GM11168 (cell line): Measurements from ENCODE around the gene LCTL.

ENCODE experiments used
- in situ Hi-C: fragments of 300-500 bp; cut with MboI; formaldehyde crosslinking; loops from one replicate; pipeline ENCODE4 v1.12.0; 2022; ENCODE audit warnings: low sequenced_read_pairs; ENCODE audit not compliant: unreplicated experiment

Gene LCTL, protein sequence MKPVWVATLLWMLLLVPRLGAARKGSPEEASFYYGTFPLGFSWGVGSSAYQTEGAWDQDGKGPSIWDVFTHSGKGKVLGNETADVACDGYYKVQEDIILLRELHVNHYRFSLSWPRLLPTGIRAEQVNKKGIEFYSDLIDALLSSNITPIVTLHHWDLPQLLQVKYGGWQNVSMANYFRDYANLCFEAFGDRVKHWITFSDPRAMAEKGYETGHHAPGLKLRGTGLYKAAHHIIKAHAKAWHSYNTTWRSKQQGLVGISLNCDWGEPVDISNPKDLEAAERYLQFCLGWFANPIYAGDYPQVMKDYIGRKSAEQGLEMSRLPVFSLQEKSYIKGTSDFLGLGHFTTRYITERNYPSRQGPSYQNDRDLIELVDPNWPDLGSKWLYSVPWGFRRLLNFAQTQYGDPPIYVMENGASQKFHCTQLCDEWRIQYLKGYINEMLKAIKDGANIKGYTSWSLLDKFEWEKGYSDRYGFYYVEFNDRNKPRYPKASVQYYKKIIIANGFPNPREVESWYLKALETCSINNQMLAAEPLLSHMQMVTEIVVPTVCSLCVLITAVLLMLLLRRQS

DNA sequence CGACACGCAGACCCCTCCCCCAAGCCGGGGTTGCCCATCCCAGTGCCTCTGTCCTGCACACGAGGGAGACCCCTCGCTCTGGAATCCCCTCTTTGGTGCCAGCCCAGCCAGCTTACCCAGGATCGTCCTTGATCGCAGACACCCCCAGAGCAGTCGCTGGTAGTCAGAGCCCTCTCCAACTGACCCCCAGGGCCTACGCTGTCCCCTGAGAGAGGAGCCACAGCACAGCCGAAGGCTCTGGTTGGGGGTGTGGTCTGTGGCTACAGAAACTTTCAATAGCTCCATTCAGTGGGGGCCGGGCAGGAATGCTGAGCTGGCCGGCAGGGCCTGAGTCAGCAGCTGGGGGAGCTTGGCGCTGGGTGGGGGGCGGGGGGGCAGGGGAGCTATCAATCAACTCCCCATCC is at the start of gene LCTL:
Gene LCTL (minus strand): TSS at position 258 of the 404 bp plus-strand sequence. CDS start 633 bp downstream, outside the sequence.
- in situ Hi-C loops: no loop called here

DNA sequence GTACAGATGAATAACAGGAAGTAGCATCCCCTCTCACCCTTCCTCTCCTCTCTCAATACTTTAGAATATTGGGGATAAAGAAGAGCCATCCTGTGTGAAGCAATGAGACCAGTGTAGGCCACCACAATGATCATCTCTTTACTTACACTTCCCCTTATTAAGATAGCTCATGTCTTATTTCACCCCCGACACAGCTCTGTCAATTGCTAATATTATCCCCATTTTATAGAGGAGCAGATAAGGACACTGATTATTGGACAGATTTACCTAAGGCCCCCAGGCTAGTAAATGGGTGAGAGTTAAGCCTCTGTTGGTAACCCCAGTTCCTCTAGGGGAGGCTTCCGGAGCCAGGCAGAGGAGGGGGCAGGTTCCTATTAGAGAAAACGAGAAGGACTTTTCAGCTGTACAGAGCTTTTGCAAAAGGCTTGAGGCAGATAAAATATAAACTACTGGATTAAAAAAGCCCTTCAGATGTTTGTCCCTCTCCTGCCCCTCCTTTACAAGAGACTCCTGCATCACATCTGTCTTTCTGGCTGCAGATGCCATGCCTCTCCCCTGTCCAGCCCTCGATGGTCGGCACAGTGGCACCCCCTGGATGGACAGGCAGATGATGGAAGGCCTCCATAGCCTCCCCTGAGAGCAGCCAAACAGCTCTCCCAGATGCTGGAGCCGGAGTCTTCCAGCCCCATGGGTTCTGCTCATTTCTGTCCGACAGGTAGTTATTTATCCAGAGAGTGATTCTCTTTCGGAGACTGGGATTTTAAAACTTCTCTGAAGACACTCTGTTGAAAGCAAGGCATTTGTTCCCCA is 49.4 kb upstream of the LCTL start:
- in situ Hi-C loops: loop anchor here (5.0 to 10.0 kb wide), 3 partner anchors 80 to 222 kb away; no protein-coding TSS in a partner anchor

DNA sequence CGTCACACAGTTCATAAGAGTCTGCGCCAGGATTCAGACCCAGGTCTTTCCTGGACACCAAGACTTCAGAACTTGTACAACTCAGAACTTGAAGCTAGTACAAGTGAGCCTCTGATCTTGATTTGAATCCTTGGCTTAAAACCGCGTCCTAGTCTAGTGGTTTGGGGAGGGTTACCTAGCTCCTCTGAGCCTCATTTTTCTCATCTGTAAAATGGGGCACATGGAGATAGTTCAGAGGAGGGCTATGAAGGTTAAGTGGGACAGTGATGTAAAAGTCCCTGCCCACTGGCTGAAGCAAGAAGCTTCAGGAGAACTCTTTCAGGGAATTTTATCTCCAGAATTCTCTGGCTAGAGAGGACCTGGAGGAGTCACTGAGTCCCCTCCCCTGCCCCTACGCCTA is 48.7 kb upstream of the LCTL start:
- in situ Hi-C loops: loop anchor here (5.0 to 10.0 kb wide), 2 partner anchors 80 to 163 kb away; no protein-coding TSS in a partner anchor

DNA sequence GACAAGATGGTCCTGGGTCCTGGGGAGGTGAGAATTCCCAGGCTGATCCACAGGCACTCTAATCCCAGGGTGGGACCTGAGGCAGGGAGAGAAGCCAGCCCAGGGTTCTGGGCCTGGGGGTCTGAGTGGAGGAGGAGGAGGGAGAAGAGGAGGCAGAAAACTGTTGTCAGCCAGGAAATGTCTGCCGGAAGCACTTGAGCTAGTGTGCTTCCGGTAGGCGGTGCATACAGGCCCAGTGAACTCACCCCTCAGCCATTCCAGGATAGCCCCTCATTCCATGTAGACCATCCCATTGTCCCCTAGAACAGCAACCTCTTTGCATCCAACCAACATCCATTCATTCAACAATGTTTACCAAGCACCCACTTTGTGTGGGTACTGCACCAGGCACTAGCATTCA is 47.9 kb upstream of the LCTL start:
- in situ Hi-C loops: loop anchor here (5.0 to 10.0 kb wide), 2 partner anchors 81 to 164 kb away; no protein-coding TSS in a partner anchor

DNA sequence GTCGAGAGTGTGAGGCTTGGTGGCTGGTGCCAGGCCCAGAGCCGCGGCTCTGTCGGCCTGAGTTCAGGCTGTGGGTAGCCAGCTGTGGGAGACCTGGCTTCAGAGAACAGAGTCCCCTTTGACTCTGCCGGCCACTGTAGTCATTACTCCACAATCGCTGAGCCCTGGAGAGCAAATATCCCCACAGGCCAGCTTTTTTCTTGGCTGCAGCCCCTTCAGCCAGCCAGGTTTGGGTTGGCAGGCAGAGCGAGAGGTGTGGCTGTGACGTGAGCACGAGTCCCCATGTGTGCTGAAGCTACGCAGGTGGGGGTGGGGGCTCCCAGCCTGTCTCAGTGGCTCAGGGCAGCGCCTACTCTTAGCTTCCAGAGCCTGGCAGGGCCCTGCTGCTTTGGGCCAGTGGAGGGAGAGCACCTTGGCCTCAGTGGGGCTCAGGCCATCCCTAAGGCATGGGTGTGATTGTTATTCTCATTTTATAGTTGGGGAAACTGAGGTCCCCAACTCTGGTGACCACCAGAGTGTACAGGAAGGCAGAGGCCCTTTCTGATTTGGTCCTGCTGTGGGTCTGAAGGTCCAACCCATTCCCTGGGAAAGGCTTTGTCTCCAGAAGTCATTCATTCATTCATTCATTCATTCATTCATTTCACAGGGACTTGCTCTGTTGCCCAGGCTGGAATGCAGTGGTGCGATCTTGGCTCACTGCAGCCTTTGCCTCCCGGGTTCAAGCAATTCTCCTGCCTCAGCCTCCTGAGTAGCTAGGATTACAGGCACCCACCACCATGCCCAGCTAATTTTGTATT is 45.7 kb upstream of the LCTL start:
- in situ Hi-C loops: loop anchor here (5.0 to 10.0 kb wide), 2 partner anchors 83 to 166 kb away; no protein-coding TSS in a partner anchor

DNA sequence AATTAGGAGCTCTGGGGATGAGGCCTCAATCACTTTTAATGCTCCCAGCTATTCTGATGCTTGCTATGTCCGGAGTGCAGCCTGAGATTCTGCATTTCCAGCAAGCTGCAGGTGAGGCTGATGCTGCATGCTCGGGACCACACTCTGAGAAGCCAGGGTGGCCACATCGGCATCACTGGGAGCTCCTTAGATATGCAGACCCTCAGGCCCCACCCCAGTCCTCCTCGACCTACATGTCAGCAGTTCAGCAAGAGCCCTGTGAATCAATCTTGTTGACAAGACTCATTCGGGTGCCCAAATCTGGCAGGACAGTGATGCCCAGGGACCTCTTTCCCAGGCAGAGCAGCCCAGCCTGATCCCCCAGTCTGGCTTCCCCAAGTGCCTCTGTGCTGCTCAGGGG is 44.1 kb upstream of the LCTL start:
- in situ Hi-C loops: loop anchor here (5.0 to 10.0 kb wide), 2 partner anchors 85 to 167 kb away; no protein-coding TSS in a partner anchor

DNA sequence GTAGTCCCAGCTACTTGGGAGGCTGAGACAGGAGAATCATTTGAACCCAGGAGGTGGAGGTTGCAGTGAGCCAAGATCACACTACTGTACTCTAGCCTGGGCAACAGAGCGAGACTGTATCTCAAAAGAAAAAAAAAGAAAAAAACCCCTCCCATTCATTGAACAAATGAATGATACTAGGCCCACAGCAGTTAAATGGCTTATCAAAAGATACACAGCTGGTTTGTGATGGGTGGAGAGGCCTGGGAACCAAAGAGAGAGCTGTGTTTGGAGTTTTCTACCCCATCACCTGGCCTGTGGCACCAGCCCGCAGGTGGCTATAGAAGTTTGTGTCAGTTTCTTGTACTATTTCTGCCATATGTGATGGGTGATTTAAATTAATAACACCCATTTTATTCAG is 43.1 kb upstream of the LCTL start:
- in situ Hi-C loops: no loop called here

DNA sequence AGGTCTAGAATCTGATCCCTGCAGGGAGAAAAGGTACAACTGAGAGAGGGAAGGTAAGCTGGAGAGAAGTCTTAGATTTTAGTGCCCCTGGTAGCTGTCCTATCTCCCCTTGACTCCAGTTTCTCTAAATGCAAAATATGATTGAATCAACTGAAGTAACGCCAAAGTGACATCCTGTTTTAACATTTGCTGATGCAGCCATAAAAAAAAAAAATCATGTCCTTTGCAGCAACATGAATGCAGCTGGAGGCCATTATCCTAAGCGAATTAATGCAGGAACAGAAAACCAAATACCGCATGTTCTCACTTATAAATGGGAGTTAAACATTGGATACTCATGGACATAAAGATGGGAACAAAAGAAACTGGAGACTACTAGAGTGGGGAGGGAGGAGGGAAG is 42.4 kb upstream of the LCTL start:
- in situ Hi-C loops: no loop called here

DNA sequence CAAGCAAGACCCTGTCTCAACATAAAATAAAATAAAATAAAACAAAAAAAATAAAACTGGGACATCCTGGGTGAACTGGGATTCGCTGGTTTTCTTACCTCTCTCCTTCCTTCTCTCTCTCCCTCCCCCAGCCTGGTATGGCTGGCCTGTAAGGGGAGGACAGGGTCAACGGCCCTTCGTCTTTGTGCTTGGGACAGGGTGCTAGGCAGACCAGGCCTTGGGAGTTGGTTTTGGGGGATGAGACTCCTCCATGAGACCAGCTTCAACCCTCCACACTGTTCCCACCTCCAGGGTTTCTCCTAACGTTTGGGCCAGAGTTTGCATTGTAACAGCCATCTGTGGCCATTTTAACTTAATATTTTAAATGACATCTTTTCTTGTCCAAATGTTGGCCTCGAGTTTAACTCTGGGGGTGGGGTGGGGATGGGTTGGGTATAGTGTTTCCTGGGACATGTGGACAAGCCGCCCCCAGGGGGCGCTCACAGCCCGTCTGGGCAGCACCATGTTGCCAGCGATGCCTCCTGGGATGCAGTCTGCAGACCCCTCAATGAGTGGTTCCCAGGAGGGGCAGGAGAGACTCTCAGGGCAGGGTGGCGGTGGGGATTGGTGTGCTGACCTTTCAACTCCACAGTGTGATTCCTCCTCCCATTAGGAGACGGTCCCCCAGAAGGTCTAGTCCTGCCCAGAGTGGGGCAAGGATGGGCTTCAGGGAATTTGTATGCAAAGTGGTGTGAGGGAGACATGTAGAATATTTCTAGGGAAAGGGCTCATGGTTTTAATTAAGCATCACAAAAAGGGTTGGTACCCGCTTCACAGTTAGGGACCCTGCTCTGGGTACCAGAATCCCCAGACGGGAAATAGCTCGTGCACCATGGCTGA is 37.7 kb upstream of the LCTL start:
- in situ Hi-C loops: no loop called here

DNA sequence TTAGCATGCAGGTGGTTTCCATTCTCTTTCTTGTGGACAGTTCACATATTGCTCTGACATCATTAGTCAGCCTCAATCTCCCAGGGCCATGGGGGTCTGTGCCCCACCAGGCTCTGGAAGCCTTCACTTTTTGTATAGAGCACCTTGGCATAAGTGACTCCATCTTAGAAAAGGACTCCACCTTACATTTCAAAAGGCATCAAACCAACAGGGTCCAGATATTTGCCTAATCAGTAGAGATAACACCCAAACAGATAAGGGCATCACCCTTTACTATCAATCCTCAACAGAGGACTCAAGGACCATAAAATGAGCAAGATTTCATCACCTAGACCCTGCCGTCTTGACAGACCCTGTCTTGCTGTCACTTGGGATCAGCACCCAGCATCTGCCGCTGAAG is 35.7 kb upstream of the LCTL start:
- in situ Hi-C loops: no loop called here

DNA sequence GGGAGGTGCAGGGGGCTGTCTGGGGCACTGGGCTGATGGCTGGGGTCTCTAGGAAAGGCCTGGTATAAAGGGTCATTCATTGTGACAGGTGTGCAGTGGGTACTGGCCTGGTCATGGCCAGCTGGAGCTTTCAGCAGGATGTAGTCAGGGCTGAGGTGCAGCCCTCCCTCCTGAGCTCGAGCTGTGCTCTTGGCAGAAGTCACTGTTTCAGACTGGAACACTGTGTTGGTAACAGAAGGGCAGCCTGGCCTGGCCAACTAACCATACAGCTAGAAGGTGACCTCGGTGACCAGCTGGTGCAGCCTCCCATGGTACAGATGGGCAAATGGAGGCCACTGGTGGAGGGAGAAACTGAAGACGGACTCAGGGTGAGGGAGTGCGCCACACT is 34.4 kb upstream of the LCTL start:
- in situ Hi-C loops: no loop called here

DNA sequence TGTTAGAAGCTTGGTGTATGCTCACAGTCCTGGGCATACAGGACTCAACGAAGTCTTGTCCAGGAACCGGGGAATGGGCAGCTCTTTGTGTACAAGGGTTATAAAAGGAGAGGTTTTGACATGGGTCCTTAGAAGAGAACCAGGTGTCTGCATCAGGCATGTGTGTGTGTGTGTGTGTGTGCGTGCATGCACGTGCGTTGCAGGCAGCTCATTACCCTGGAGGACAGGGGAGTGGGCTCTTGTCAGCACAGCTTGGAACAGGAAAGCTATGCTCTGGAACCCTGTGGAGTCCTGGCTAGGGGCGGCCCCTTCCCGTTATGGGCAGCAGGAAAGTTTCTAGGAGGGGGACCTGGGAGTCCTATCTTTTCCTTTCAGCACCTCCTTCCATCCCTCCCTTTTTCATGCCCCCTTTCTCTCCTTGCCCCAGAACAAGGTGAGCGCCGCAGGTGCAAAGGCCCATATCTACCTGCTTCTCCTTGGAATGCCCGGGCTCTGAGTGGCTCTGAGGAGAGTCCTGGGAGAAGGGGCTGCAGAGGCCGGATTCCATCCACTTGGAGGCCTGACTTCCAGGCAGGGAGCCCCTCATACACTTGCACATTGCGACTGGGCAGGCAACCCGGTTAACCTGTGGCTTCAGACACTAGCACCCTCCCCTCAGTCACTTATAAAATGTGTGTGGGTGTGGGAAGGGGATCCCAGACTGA is 33.9 kb upstream of the LCTL start:
- in situ Hi-C loops: no loop called here

DNA sequence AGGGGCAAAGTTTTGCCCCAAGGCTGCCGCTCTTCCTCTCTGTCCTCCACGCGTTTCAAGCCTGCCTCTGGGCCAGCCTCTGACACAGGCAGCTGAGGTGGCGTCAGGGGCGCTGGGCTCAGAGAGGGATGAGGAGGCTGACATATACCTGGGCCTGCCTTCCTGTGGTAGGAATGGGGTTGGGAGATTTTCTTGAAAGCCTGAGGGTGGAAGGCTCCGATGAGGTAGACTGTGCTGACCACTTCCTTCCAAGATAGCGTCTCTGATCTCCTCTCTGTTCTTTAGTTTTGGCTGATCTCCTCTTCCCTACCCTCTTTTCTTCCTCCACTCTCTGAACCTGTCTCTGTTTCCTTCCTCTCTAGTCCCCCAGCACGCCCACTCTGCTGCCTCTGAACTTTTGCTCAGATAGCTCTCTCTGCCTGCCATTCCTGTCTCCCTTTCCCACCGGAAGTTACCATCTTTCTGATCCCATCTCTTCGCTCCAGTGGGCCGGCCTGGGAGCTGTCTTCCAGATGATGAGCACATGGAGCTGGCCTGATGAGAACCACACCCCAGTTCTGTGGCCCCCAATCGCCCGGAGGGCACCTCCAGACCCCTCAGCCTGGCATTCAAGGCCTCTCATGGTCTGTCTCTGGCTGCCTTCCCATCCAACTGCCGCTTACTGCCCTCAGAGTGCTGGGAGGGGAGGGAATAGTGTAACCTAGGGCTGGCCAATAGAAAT is 32.5 kb upstream of the LCTL start:
- in situ Hi-C loops: no loop called here

DNA sequence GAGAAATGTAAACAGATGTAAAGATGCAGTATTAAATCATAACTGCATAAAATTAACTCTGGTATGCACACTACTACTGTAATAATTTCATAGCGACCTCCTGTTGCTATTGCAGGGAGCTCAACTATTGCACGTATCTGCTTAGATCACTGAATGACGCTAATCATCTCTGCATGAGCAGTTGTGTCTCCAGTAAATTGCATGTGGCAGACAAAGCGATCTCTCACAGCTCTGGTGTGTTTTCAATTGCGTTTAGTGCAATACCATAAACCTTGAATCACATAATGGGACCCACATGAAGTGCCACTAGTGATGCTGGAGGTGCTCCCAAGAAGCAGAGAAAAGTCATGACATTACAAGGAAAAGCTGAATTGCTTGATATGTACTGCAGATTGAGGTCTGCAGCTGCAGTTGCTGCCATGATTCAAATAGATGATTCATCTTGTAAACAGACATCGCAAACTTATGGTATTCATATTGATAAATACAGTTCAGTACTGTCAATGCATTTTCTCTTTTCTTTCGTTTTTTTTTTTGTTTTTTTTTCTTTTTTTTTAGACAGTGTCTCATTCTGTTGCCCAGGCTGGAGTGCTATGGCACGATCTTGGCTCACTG is 30.2 kb upstream of the LCTL start:
- in situ Hi-C loops: no loop called here

DNA sequence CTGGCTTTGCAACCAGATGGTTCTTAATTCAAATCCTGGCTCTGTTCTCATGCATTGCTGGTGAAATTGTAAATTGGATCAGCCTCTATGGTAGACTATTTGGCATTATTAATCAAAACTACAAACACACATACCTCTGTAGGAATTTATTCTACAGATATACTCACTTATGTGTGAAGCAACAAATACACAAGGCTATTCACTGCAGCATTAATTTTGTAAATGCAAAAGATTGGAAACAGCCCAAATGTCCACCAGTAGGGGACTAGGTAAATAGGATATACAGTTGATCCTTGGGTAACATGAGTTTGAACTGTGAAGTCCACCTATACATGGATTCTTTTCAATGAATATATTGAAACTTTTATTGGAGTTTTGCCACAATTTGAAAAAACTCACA is 29.5 kb upstream of the LCTL start:
- in situ Hi-C loops: no loop called here

DNA sequence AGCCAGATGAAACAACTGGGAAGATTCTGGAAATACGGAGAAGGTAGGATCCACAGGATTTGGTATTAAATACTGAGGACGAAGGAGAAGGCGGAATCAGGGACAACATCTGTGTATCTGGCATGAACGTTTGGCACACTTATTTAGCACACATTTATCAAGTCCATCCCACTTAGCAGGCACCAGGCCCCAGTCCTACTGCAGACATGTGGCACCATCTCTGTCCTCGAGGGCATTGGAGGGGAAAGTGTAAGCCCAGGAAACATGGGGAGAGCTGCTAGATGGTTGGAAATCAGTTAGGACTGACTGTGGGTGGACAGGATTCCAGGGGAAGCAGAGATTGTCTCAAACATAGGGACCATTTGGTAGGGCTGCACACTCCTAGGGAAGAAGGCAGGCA is 29.0 kb upstream of the LCTL start:
- in situ Hi-C loops: no loop called here

DNA sequence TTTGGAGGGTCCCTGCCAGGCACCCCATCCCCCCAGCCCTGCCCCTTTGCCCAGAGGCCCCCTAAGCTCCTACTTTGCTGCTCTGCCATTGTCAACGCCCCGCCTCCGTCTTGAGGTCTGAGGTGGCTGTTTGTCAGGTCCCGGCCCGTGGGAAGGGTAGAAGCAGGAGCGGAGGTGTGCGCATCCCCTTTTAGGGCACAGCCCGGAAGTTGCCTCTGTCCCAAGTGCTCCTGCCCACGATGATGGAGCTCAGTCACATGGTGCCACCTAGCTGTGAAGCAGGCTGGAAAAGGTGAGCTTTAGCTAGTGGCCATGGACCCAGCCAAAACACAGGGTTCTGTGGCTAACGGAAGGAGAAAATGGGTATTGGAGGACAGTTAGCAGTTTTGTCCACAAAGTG is 28.5 kb upstream of the LCTL start:
- in situ Hi-C loops: no loop called here
